ENCODE data around the gene ELL2. TPM values are rescaled to one million over a fixed set of nuclear protein-coding genes. Genes with fewer than 3 reads are reported as not detected.

The ELL2 gene
- polyA plus RNA-seq, 1 donor (not counting 4 experiments of a cell fraction or from before 2014, with no cell fraction given), result 100 TPM

DNA sequence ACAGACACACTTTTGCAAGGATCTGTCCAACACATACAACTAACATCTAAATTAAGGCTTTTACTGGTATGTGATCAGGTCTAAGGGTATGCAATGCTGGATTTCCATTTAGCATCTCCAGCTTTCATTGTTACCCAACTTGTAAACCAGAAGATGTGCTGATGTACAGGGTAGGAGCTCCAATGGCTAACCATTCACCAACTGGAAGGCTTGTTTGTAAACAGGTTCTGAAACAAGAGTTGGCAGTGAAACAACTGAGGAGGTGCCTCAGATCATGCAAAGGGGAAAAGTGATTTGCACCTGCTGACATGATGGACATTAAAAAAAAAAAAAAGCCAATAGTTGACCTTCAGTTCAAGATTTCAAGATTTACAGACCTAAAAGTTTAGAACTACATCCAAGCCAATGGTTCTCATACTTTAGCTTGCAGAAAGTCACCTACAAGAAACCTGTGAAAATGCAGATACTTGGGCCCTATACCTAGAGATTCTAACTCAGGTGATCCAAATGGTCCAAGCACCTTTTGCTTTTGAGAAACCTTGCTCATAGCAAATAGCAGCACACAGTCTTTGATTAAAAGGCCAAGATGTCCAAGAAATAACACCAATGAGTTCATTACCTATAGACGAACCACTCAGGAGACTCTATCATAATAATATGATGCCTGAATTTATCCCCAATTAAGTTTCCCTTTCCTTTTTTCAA lies 75.2 kb downstream of the ELL2 start:
- Histone ChIP-seq H3K27ac (ENCODE audit: control insufficient read depth, insufficient read depth, low read length) (no peak overlapping the region), H3K4me3 (ENCODE audit: control insufficient read depth in 2 of 3, extremely low read depth in 1 of 3, insufficient read depth in 2 of 3, low read depth in 1 of 3, low read length in 3 of 3) (no peak overlapping the region), H3K36me3 (ENCODE audit: control insufficient read depth in 2 of 2, extremely low read depth in 1 of 2, insufficient read depth in 2 of 2, low read length in 2 of 2) (peaks cover 22 to 23% of the 10 kb centered on the region in 2 experiments), H3K4me1 (ENCODE audit: control insufficient read depth, extremely low read depth, insufficient read depth, low read length) (peaks cover 20% of the 10 kb centered on the region), H3K9ac (ENCODE audit: control insufficient read depth, extremely low read depth, insufficient read depth, low read length) (no peak overlapping the region), H3K9me3 (ENCODE audit: control insufficient read depth, low read depth, low read length) (no peaks in the 10 kb centered on the region), H3K79me2 (ENCODE audit: control insufficient read depth, insufficient read depth, low read length) (no peaks in the 10 kb centered on the region), H2AFZ (ENCODE audit: control insufficient read depth, low read length) (no peak overlapping the region), H3K9me1 (ENCODE audit: control insufficient read depth, extremely low read depth, insufficient read depth, low read length) (no peaks in the 10 kb centered on the region), H4K20me1 (ENCODE audit: control insufficient read depth, extremely low read depth, insufficient read depth, low read length) (no peaks in the 10 kb centered on the region), H3K27me3 (ENCODE audit: control insufficient read depth, extremely low read depth, insufficient read depth, low read length) (no peaks in the 10 kb centered on the region), H3K4me2 (ENCODE audit: control insufficient read depth, extremely low read depth, insufficient read depth, low read depth, low read length) (no peak overlapping the region)
- no peak for FAIRE-seq
- dilution Hi-C loops (cut with MboI; ENCODE audit: extremely low pct_ligation_motif_present, low sequenced_read_pairs), result no loop called here
- no peak for DNase-seq (ENCODE audit: low read depth, low spot score)
- TF ChIP-seq CTCF (optimal IDR thresholded peaks at IDR 0.05 in 1 of 3, IDR thresholded peaks at IDR 0.05 in 1 of 3, conservative IDR thresholded peaks at IDR 0.05 in 1 of 3; ENCODE audit: extremely low read depth in 1 of 3, insufficient read depth in 2 of 3, low read length in 3 of 3) (no peak), EZH2 (IDR thresholded peaks at IDR 0.05; ENCODE audit: low read length) (no peak)

GRCh38 chr5:95884511-95884910 lies 77.1 kb downstream of the ELL2 start:
- Histone ChIP-seq H3K79me2 (ENCODE audit: control insufficient read depth, insufficient read depth, low read length) (no peaks in the 10 kb centered on the region), H3K4me1 (ENCODE audit: control insufficient read depth, extremely low read depth, insufficient read depth, low read length) (peaks cover 27% of the 10 kb centered on the region), H3K27ac (ENCODE audit: control insufficient read depth, insufficient read depth, low read length) (no peak overlapping the region), H3K27me3 (ENCODE audit: control insufficient read depth, extremely low read depth, insufficient read depth, low read length) (no peaks in the 10 kb centered on the region), H3K9me3 (ENCODE audit: control insufficient read depth, low read depth, low read length) (no peaks in the 10 kb centered on the region), H3K4me2 (ENCODE audit: control insufficient read depth, extremely low read depth, insufficient read depth, low read depth, low read length) (no peak overlapping the region), H3K9me1 (ENCODE audit: control insufficient read depth, extremely low read depth, insufficient read depth, low read length) (no peaks in the 10 kb centered on the region), H2AFZ (ENCODE audit: control insufficient read depth, low read length) (no peak overlapping the region), H3K4me3 (ENCODE audit: control insufficient read depth in 2 of 3, extremely low read depth in 1 of 3, insufficient read depth in 2 of 3, low read depth in 1 of 3, low read length in 3 of 3) (no peak overlapping the region), H3K9ac (ENCODE audit: control insufficient read depth, extremely low read depth, insufficient read depth, low read length) (no peak overlapping the region), H4K20me1 (ENCODE audit: control insufficient read depth, extremely low read depth, insufficient read depth, low read length) (no peaks in the 10 kb centered on the region), H3K36me3 (ENCODE audit: control insufficient read depth in 2 of 2, extremely low read depth in 1 of 2, insufficient read depth in 2 of 2, low read length in 2 of 2) (peaks cover 10 to 12% of the 10 kb centered on the region in 2 experiments)
- no peak for FAIRE-seq
- dilution Hi-C loops (cut with MboI; ENCODE audit: extremely low pct_ligation_motif_present, low sequenced_read_pairs), result no loop called here
- no peak for DNase-seq (ENCODE audit: low read depth, low spot score)
- no peak for TF ChIP-seq EZH2 (IDR thresholded peaks at IDR 0.05; ENCODE audit: low read length)
- TF ChIP-seq CTCF (optimal IDR thresholded peaks at IDR 0.05 in 1 of 3, IDR thresholded peaks at IDR 0.05 in 1 of 3, conservative IDR thresholded peaks at IDR 0.05 in 1 of 3; ENCODE audit: extremely low read depth in 1 of 3, insufficient read depth in 2 of 3, low read length in 3 of 3), result no peak
